Liver (tissue), 9 donors: Measurements from ENCODE around the gene TANGO6. TPM values are rescaled to one million over a fixed set of nuclear protein-coding genes. Genes with fewer than 3 reads are reported as not detected.

Source experiments
- DNase-seq: peaks from one replicate; pipeline ENCODE4 v3.0.0-alpha.2; 2017; ENCODE audit warnings: low spot score
- H3K27ac ChIP-seq, 2 donors: one replicate each; pipeline ENCODE4 v1.7.0; 2013; ENCODE audit warnings: inconsistent platforms in 2 of 2, low read length in 2 of 2, control low read depth in 1 of 2, low read depth in 1 of 2, mild to moderate bottlenecking in 1 of 2
- H3K27me3 ChIP-seq, 4 donors: one replicate each; pipeline versions ENCODE4 v1.6.1 to v1.7.0; 2013; ENCODE audit warnings: low read length in 3 of 4, inconsistent platforms in 1 of 4, mild to moderate bottlenecking in 1 of 4, moderate library complexity in 1 of 4; ENCODE audit not compliant: control insufficient read depth in 4 of 4, insufficient read depth in 4 of 4
- H3K36me3 ChIP-seq, 4 donors: one replicate each; pipeline versions ENCODE4 v1.6.1 to v1.7.0; 2013; ENCODE audit warnings: low read length in 3 of 4, mild to moderate bottlenecking in 3 of 4, low read depth in 1 of 4, moderate library complexity in 1 of 4; ENCODE audit not compliant: control insufficient read depth in 4 of 4, insufficient read depth in 3 of 4
- H3K4me1 ChIP-seq, 4 donors: one replicate each; pipeline versions ENCODE4 v1.6.1 to v1.7.0; 2013; ENCODE audit warnings: low read length in 3 of 4, mild to moderate bottlenecking in 3 of 4, moderate library complexity in 1 of 4; ENCODE audit not compliant: control insufficient read depth in 4 of 4, insufficient read depth in 4 of 4
- H3K4me3 ChIP-seq, 3 donors: one replicate each; pipeline versions ENCODE4 v1.6.1 to v1.7.0; 2013; ENCODE audit warnings: low read length in 3 of 3, control low read depth in 1 of 3, low read depth in 1 of 3, mild to moderate bottlenecking in 1 of 3
- H3K9ac ChIP-seq, 2 donors: one replicate each; pipeline ENCODE4 v1.7.0; 2013; ENCODE audit warnings: low read length in 2 of 2, mild to moderate bottlenecking in 2 of 2, moderate library complexity in 2 of 2, control low read depth in 1 of 2, low read depth in 1 of 2
- H3K9me3 ChIP-seq, 4 donors: one replicate each; pipeline versions ENCODE4 v1.6.1 to v1.7.0; 2013; ENCODE audit warnings: low read length in 3 of 4; ENCODE audit not compliant: control insufficient read depth in 4 of 4
- ATF3 ChIP-seq: IDR thresholded peaks from 2 replicates; pipeline ENCODE4 v1.6.1; 2016; ENCODE audit warnings: antibody characterized with exemption
- EGR1 ChIP-seq, 2 donors: IDR thresholded peaks; 2 replicates each; pipeline ENCODE4 v1.6.1; 2016 to 2018; ENCODE audit warnings: antibody characterized with exemption in 2 of 2, low read depth in 2 of 2
- FOXA1 ChIP-seq: IDR thresholded peaks from 2 replicates; pipeline ENCODE4 v1.6.1; 2016; ENCODE audit warnings: antibody characterized with exemption
- FOXA2 ChIP-seq: IDR thresholded peaks from 2 replicates; pipeline ENCODE4 v1.6.1; 2016; ENCODE audit warnings: antibody characterized with exemption
- GABPA ChIP-seq, 2 donors: IDR thresholded peaks in 1 of 2; conservative IDR thresholded peaks in 1 of 2; 2 replicates each; pipeline ENCODE4 v1.6.1; 2016; ENCODE audit warnings: antibody characterized with exemption in 2 of 2, mild to moderate bottlenecking in 1 of 2, moderate library complexity in 1 of 2
- HNF4A ChIP-seq, 2 donors: conservative IDR thresholded peaks; 2 replicates each; pipeline ENCODE4 v1.6.1; 2016; ENCODE audit warnings: antibody characterized with exemption in 2 of 2, mild to moderate bottlenecking in 2 of 2
- HNF4G ChIP-seq: IDR thresholded peaks from 2 replicates; pipeline ENCODE4 v1.6.1; 2016; ENCODE audit warnings: antibody characterized with exemption
- JUND ChIP-seq, 2 donors: IDR thresholded peaks; 2 replicates each; pipeline ENCODE4 v1.6.1; 2016; ENCODE audit warnings: antibody characterized with exemption in 2 of 2
- NR2F2 ChIP-seq: IDR thresholded peaks from 2 replicates; pipeline ENCODE4 v1.6.1; 2016; ENCODE audit warnings: antibody characterized with exemption
- RAD21 ChIP-seq, 2 donors: IDR thresholded peaks; 2 replicates each; pipeline ENCODE4 v1.6.1; 2016; ENCODE audit warnings: antibody characterized with exemption in 2 of 2, mild to moderate bottlenecking in 2 of 2
- REST ChIP-seq: IDR thresholded peaks from 2 replicates; pipeline ENCODE4 v1.6.1; 2016; ENCODE audit warnings: antibody characterized with exemption, mild to moderate bottlenecking
- RXRA ChIP-seq, 2 donors: IDR thresholded peaks; 2 replicates each; pipeline ENCODE4 v1.6.1; 2017 to 2018; ENCODE audit warnings: antibody characterized with exemption in 2 of 2, mild to moderate bottlenecking in 1 of 2
- SP1 ChIP-seq: IDR thresholded peaks from 2 replicates; pipeline ENCODE4 v1.6.1; 2018; ENCODE audit warnings: antibody characterized with exemption, mild to moderate bottlenecking
- TAF1 ChIP-seq: conservative IDR thresholded peaks from 2 replicates; pipeline ENCODE4 v1.6.1; 2016; ENCODE audit warnings: antibody characterized with exemption, mild to moderate bottlenecking
- YY1 ChIP-seq: IDR thresholded peaks from 2 replicates; pipeline ENCODE4 v1.6.1; 2016; ENCODE audit warnings: antibody characterized with exemption, mild to moderate bottlenecking
- ZBTB33 ChIP-seq: IDR thresholded peaks from 2 replicates; pipeline ENCODE4 v1.6.1; 2016; ENCODE audit warnings: antibody characterized with exemption
- WGBS: extraction: QIAGEN DNeasy Blood & Tissue Kit; methylation state at CpG from one replicate; pipeline ENCODE4 v1.1.7; 2013; 5-methylcytosine and 5-hydroxymethylcytosine counted together
- polyA plus RNA-seq, 2 donors: library from polyadenylated mRNA; stranded (reverse) in 1 of 2; unstranded in 1 of 2; fragments of 200-250 nt in 1 of 2; fragments of >200 nt in 1 of 2; fragmentation: Nextera tagmentation in 1 of 2; extraction: Ambion mirVana in 1 of 2; gene quantifications; one replicate each; pipeline versions ENCODE4 v1.2.1 to v1.2.3, GENCODE V29; 2013 to 2015
- total RNA-seq, 2 donors: library from RNA; depleted of rRNA; stranded (reverse); fragments of >200 nt; gene quantifications; one replicate each; pipeline ENCODE4 v1.2.3, GENCODE V29; 2014
- TF ChIP-seq, protein P1 (sequence below): IDR thresholded peaks from 2 replicates; pipeline ENCODE4 v1.6.1; 2016; ENCODE audit warnings: antibody characterized with exemption
- TF ChIP-seq, protein P2 (sequence below): fragments of 150-350 bp; IDR thresholded peaks from 2 replicates; pipeline ENCODE4 v1.5.1; 2017; ENCODE audit warnings: improper control_type of control experiment, low read depth, low read length; ENCODE audit not compliant: missing input control
- donor health status: healthy.
- donor health status: healthy.
- donor health status: healthy.
- donor health status: healthy.
- donor health status: healthy.

The TANGO6 gene
- total and polyA plus RNA-seq, 4 donors = 6.8 to 40.6 (median 10.5) TPM

GRCh38 chr16:68923116-68923515, 79.8 kb downstream of the TANGO6 start:
- Histone ChIP-seq H3K27me3 (no peaks in the 10 kb centered on the region), H3K9me3 (no peaks in the 10 kb centered on the region), H3K36me3 (peaks cover 0 to 22% (median 13%) of the 10 kb centered on the region in 4 donors), H3K9ac (no peak overlapping the region), H3K4me3 (no peak overlapping the region), H3K4me1 (peaks cover 7 to 24% (median 16%) of the 10 kb centered on the region in 4 donors), H3K27ac (peak overlapping the region in 1 of 2 donors; percentile 54)
- WGBS = 70% methylated on average over 12 of the region's 12 CpGs
- DNase-seq = no peak
- TF ChIP-seq YY1 = no peak
- TF ChIP-seq ZBTB33 = no peak
- no peak for TF ChIP-seq GABPA (IDR thresholded peaks at IDR 0.05 in 1 of 2, conservative IDR thresholded peaks at IDR 0.05 in 1 of 2)
- TF ChIP-seq REST = no peak
- TF ChIP-seq, protein P1, sequence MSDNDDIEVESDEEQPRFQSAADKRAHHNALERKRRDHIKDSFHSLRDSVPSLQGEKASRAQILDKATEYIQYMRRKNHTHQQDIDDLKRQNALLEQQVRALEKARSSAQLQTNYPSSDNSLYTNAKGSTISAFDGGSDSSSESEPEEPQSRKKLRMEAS = no peak
- TF ChIP-seq, protein P2, sequence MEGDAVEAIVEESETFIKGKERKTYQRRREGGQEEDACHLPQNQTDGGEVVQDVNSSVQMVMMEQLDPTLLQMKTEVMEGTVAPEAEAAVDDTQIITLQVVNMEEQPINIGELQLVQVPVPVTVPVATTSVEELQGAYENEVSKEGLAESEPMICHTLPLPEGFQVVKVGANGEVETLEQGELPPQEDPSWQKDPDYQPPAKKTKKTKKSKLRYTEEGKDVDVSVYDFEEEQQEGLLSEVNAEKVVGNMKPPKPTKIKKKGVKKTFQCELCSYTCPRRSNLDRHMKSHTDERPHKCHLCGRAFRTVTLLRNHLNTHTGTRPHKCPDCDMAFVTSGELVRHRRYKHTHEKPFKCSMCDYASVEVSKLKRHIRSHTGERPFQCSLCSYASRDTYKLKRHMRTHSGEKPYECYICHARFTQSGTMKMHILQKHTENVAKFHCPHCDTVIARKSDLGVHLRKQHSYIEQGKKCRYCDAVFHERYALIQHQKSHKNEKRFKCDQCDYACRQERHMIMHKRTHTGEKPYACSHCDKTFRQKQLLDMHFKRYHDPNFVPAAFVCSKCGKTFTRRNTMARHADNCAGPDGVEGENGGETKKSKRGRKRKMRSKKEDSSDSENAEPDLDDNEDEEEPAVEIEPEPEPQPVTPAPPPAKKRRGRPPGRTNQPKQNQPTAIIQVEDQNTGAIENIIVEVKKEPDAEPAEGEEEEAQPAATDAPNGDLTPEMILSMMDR = no peak
- TF ChIP-seq JUND (IDR thresholded peaks at IDR 0.05) = no peak
- TF ChIP-seq HNF4A (conservative IDR thresholded peaks at IDR 0.05) = no peak
- TF ChIP-seq EGR1 (IDR thresholded peaks at IDR 0.05; ENCODE audit: low read depth in 2 of 2) = no peak
- TF ChIP-seq FOXA2 = no peak
- TF ChIP-seq NR2F2 = no peak
- no peak for TF ChIP-seq SP1
- no peak for TF ChIP-seq ATF3
- TF ChIP-seq FOXA1 = no peak
- no peak for TF ChIP-seq RXRA (IDR thresholded peaks at IDR 0.05)
- no peak for TF ChIP-seq HNF4G
- TF ChIP-seq RAD21 (IDR thresholded peaks at IDR 0.05) = no peak
- no peak for TF ChIP-seq TAF1
